GM12878 (cell line): ENCODE data around the gene DLEC1. TPM values are rescaled to one million over a fixed set of nuclear protein-coding genes. Genes with fewer than 3 reads are reported as not detected.

ENCODE experiments used
- ATAC-seq: fragments of 200-7000 bp; cut with Tn5 transposase; 3 replicates; pipeline ENCODE4 v1.9.1; 2020; ENCODE audit warnings: mild to moderate bottlenecking, moderate library complexity
- BruUV-seq: library from RNA; stranded (reverse); fragments of 400-500 nt; replicated peaks from 2 replicates; lab custom pipeline; 2021; lab: Mats Ljungman, UMichigan
- CTCF ChIA-PET: fragments of 300-600 bp; sonication (Branson Sonifier 250); formaldehyde crosslinking; extraction: SDS; loops from one replicate; lab custom pipeline; 2021; ENCODE audit warnings: inconsistent platforms; lab: Yijun Ruan, JAX
- POLR2A ChIA-PET: fragments of 350-600 bp; formaldehyde crosslinking; extraction: SDS; loops from one replicate; lab custom pipeline; 2021; ENCODE audit warnings: inconsistent platforms; lab: Charles Lee
- RAD21 ChIA-PET: fragments of 300-600 bp; sonication (Branson Sonifier 250); formaldehyde crosslinking; loops from one replicate; lab custom pipeline; 2023; ENCODE audit warnings: antibody characterized with exemption; ENCODE audit not compliant: unreplicated experiment; lab: Charles Lee
- SMC1A ChIA-PET: fragments of 300-600 bp; sonication (Branson Sonifier 250); formaldehyde crosslinking; loops from one replicate; lab custom pipeline; 2023; ENCODE audit not compliant: unreplicated experiment, uncharacterized antibody; lab: Charles Lee
- DNase-seq: peaks from one replicate; pipeline ENCODE4 v3.0.0-alpha.2; 2011; ENCODE audit warnings: low read depth, low spot score
- FAIRE-seq: peaks from 3 replicates; lab custom pipeline; 2011; peaks lifted over from hg19 to GRCh38; lab: Jason Lieb, UNC
- H2AFZ ChIP-seq: 2 replicates; pipeline ENCODE4 v1.6.0; 2011; ENCODE audit warnings: low read depth, low read length, control low read depth; ENCODE audit not compliant: control insufficient read depth
- H3K27ac ChIP-seq: 2 replicates; pipeline ENCODE4 v1.5.1; 2011; ENCODE audit warnings: control low read depth; ENCODE audit not compliant: control insufficient read depth, insufficient read depth
- H3K27me3 ChIP-seq, 2 experiments: replicated peaks in 1 of 2; 2 replicates each; pipeline versions ENCODE4 v1.6.0 to v1.6.1; 2011; ENCODE audit warnings: low read length in 1 of 2; ENCODE audit not compliant: control insufficient read depth in 2 of 2, insufficient read depth in 2 of 2
- H3K36me3 ChIP-seq, 2 experiments: 2 replicates each; pipeline ENCODE4 v1.5.1; 2011; ENCODE audit warnings: low read length in 1 of 2; ENCODE audit not compliant: control insufficient read depth in 2 of 2, insufficient read depth in 2 of 2
- H3K4me1 ChIP-seq: 2 replicates; pipeline ENCODE4 v1.6.1; 2011; ENCODE audit warnings: mild to moderate bottlenecking, low read length, moderate library complexity, mixed read lengths; ENCODE audit not compliant: control insufficient read depth, insufficient read depth
- H3K4me2 ChIP-seq: 2 replicates; pipeline ENCODE4 v1.6.0; 2011; ENCODE audit warnings: control low read depth; ENCODE audit not compliant: control insufficient read depth, insufficient read depth
- H3K4me3 ChIP-seq: fragments of 200-600 bp; sonication (generic); 2 replicates; pipeline ENCODE4 v1.5.1; 2016
- H3K79me2 ChIP-seq: 2 replicates; pipeline ENCODE4 v1.6.0; 2011; ENCODE audit warnings: low read length; ENCODE audit not compliant: control insufficient read depth, insufficient read depth
- H3K9ac ChIP-seq: 2 replicates; pipeline ENCODE4 v1.8.0; 2011; ENCODE audit warnings: low read length, control low read depth, mixed read lengths; ENCODE audit not compliant: control insufficient read depth, insufficient read depth
- H3K9me3 ChIP-seq: replicated peaks from 3 replicates; pipeline ENCODE4 v1.5.1; 2011; ENCODE audit warnings: mild to moderate bottlenecking, low read length; ENCODE audit not compliant: control insufficient read depth, insufficient read depth
- H4K20me1 ChIP-seq: 2 replicates; pipeline ENCODE4 v1.6.0; 2011; ENCODE audit not compliant: control insufficient read depth, insufficient read depth
- BHLHE40 ChIP-seq, 2 experiments: fragments of 450-650 bp in 1 of 2; IDR thresholded peaks; 2 replicates each; pipeline ENCODE4 v1.6.1; 2011 to 2017; ENCODE audit warnings: low read depth in 2 of 2, borderline replicate concordance in 1 of 2, improper control_type of control experiment in 1 of 2, low read length in 1 of 2, mild to moderate bottlenecking in 1 of 2
- CBX5 ChIP-seq: sonication (generic); IDR thresholded peaks from 2 replicates; pipeline ENCODE4 v1.6.1; 2016; ENCODE audit warnings: low read depth, moderate library complexity, mild to moderate bottlenecking, inconsistent platforms
- E4F1 ChIP-seq: fragments of 450-650 bp; IDR thresholded peaks from 2 replicates; pipeline ENCODE4 v1.6.1; 2018; ENCODE audit warnings: borderline replicate concordance, mild to moderate bottlenecking; ENCODE audit not compliant: partially characterized antibody
- ELK1 ChIP-seq: IDR thresholded peaks from 2 replicates; pipeline ENCODE4 v1.6.1; 2012; ENCODE audit warnings: low read depth, low read length, improper control_type of control experiment
- FOXM1 ChIP-seq: IDR thresholded peaks from 2 replicates; pipeline ENCODE4 v1.6.1; 2012; ENCODE audit warnings: low read depth, mild to moderate bottlenecking, inconsistent platforms, low read length, moderate library complexity
- KLF5 ChIP-seq: fragments of 450-650 bp; IDR thresholded peaks from 2 replicates; pipeline ENCODE4 v1.6.1; 2014; ENCODE audit warnings: mild to moderate bottlenecking; ENCODE audit not compliant: partially characterized antibody
- MAX ChIP-seq: IDR thresholded peaks from 2 replicates; pipeline ENCODE4 v1.6.1; 2012; ENCODE audit warnings: low read depth, low read length, improper control_type of control experiment
- MTA3 ChIP-seq: IDR thresholded peaks from 2 replicates; pipeline ENCODE4 v1.6.1; 2012; ENCODE audit warnings: low read length, inconsistent platforms, borderline replicate concordance
- NBN ChIP-seq: fragments of 450-650 bp; IDR thresholded peaks from 2 replicates; pipeline ENCODE4 v1.6.1; 2016
- PML ChIP-seq: IDR thresholded peaks from 2 replicates; pipeline ENCODE4 v1.6.1; 2012; ENCODE audit warnings: low read length, inconsistent platforms
- SP1 ChIP-seq: IDR thresholded peaks from one replicate; pipeline ENCODE4 v1.6.1; 2011; ENCODE audit warnings: low read depth, low read length
- ZBTB33 ChIP-seq: fragments of 450-650 bp; IDR thresholded peaks from 2 replicates; pipeline ENCODE4 v1.6.1; 2017; ENCODE audit warnings: mild to moderate bottlenecking
- ZNF24 ChIP-seq: fragments of 450-650 bp; IDR thresholded peaks from 2 replicates; pipeline ENCODE4 v1.6.1; 2017; ENCODE audit warnings: antibody characterized with exemption, mild to moderate bottlenecking
- WGBS: methylation state at CpG from one replicate; pipeline ENCODE4 v1.1.6; 2016; ENCODE audit warnings: low lambda C conversion rate; ENCODE audit not compliant: insufficient replicate concordance, insufficient coverage; ENCODE audit errors: missing lambda C conversion rate; 5-methylcytosine and 5-hydroxymethylcytosine counted together
- in situ Hi-C: fragments of 300-500 bp; cut with MboI; formaldehyde crosslinking; loops from 9 replicates; pipeline ENCODE4 v1.14.3; 2018; ENCODE audit warnings: mixed read lengths
- intact Hi-C: fragments of 100-400 bp; cut with micrococcal nuclease; formaldehyde crosslinking; loops from one replicate; pipeline ENCODE4 v1.14.2; 2022; ENCODE audit not compliant: unreplicated experiment
- polyA plus RNA-seq, 11 experiments: library from polyadenylated mRNA; depleted of rRNA in 4 of 11; unstranded in 6 of 11; stranded (reverse) in 5 of 11; fragments of >200 nt; fragmentation: Nextera tagmentation in 4 of 11; fragmentation: Illumina TruSeq in 1 of 11; extraction: Ambion mirVana in 4 of 11; extraction: Trizol in 1 of 11; gene quantifications; 1 replicate in 1 of 11; 2 replicates in 10 of 11; pipeline versions ENCODE4 v1.2.1 to v1.2.3, GENCODE V29; 2011 to 2016; ENCODE audit warnings: inconsistent platforms in 2 of 11, missing spikeins in 2 of 11, low read depth in 1 of 11
- total RNA-seq, 4 experiments: library from RNA; depleted of rRNA in 3 of 4; stranded (reverse); fragments of >200 nt in 3 of 4; fragmentation: Illumina TruSeq in 1 of 4; extraction: Trizol in 1 of 4; gene quantifications; 2 replicates each; pipeline versions ENCODE4 v1.2.1 to v1.2.3, GENCODE V29; 2013 to 2021

DLEC1 gene
- total and polyA plus RNA-seq, 10 of the 15 experiments (the other 5 are each of a cell fraction or from before 2014, with no cell fraction given), result 0.03 to 0.29 (median 0.07) TPM; not detected in 3

GRCh38 chr3:38016847-38017444 lies 22.1 kb upstream of the DLEC1 start (continued):
- TF ChIP-seq ZNF24 (no peak), BHLHE40 (IDR thresholded peaks at IDR 0.05; ENCODE audit: borderline replicate concordance in 1 of 2, low read depth in 2 of 2, low read length in 1 of 2) (no peak), KLF5 (no peak)

- ChIA-PET RAD21 (no interaction called here), CTCF (no interaction called here), POLR2A (no interaction called here), SMC1A (no interaction called here)
- ATAC-seq (no peak), DNase-seq (no peak), FAIRE-seq (no peak)
- intact Hi-C loops (no loop called here), in situ Hi-C loops (no loop called here)
- no peak overlapping the region for H2AFZ ChIP-seq
- no peak overlapping the region for H3K4me3 ChIP-seq
- H3K36me3 ChIP-seq, result no peaks in the 10 kb centered on the region
- no peak overlapping the region for H3K9ac ChIP-seq
- no TSS peak for BruUV-seq
- H3K4me2 ChIP-seq, result no peak overlapping the region
- no peaks in the 10 kb centered on the region for H3K79me2 ChIP-seq
- 52% methylated on average over 9 of the region's 9 CpGs for WGBS
- H3K9me3 ChIP-seq, result no peaks in the 10 kb centered on the region; the same call in 2 of the 3 replicates
- H3K27ac ChIP-seq, result no peak overlapping the region
- no peaks in the 10 kb centered on the region for H3K4me1 ChIP-seq
- H3K27me3 ChIP-seq, result no peaks in the 10 kb centered on the region
- H4K20me1 ChIP-seq, result no peaks in the 10 kb centered on the region
- TF ChIP-seq FOXM1, result no peak
- TF ChIP-seq ELK1, result no peak
- TF ChIP-seq SP1, result no peak
- TF ChIP-seq BHLHE40 (IDR thresholded peaks at IDR 0.05; ENCODE audit: borderline replicate concordance in 1 of 2, low read depth in 2 of 2, low read length in 1 of 2), result no peak
- TF ChIP-seq NBN, result no peak
- TF ChIP-seq MAX, result no peak
- TF ChIP-seq PML, result no peak
- no peak for TF ChIP-seq ZBTB33
- TF ChIP-seq MTA3, result no peak
- no peak for TF ChIP-seq CBX5
- no peak for TF ChIP-seq E4F1
Measured at GRCh38 chr3:38017445-38018295, 21.3 kb upstream of the DLEC1 start.
